ENCODE data around the gene HRAS. TPM values are rescaled to one million over a fixed set of nuclear protein-coding genes. Genes with fewer than 3 reads are reported as not detected.

Gene HRAS
- total and polyA plus RNA-seq, 10 of the 15 experiments (the other 5 are each of a cell fraction or from before 2014, with no cell fraction given): 2.8 to 72.4 (median 31.7) TPM

DNA sequence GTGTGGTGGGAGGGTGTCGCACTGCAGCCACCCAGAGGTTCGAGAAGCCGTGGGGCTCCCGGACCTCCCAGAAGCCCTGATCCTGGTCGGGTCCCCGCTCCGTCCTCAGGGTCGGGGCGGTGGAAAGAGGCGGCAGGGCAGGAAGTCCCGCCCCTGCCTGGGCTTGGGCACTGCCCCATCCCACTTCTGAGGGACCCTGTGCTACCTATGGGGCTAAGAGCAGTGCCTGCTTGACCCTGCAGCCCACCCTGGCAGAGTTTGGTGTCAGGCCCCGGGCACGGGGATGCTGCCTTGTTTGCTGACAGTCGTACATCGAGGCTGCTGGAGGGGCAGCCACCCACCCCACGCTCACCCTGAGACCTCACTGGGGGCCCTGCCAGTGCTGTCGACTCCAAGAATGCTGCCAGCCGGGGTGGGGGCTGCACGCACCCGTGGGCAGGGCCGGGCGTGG is 47.8 kb downstream of the HRAS start:
- no peak for TF ChIP-seq CBX3 (IDR thresholded peaks at IDR 0.05; ENCODE audit: borderline replicate concordance, low read depth)
- TF ChIP-seq MEF2B (IDR thresholded peaks at IDR 0.05; ENCODE audit: partially characterized antibody, poor library complexity, severe bottlenecking): no peak
- TF ChIP-seq CREM (IDR thresholded peaks at IDR 0.05; ENCODE audit: low read depth): no peak
- TF ChIP-seq, protein P1, sequence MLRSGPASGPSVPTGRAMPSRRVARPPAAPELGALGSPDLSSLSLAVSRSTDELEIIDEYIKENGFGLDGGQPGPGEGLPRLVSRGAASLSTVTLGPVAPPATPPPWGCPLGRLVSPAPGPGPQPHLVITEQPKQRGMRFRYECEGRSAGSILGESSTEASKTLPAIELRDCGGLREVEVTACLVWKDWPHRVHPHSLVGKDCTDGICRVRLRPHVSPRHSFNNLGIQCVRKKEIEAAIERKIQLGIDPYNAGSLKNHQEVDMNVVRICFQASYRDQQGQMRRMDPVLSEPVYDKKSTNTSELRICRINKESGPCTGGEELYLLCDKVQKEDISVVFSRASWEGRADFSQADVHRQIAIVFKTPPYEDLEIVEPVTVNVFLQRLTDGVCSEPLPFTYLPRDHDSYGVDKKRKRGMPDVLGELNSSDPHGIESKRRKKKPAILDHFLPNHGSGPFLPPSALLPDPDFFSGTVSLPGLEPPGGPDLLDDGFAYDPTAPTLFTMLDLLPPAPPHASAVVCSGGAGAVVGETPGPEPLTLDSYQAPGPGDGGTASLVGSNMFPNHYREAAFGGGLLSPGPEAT (IDR thresholded peaks at IDR 0.05; ENCODE audit: low read depth): no peak
- no peak for TF ChIP-seq RAD21 (IDR thresholded peaks at IDR 0.05; ENCODE audit: insufficient read depth, low read depth, low read length)
- TF ChIP-seq ZNF384 (IDR thresholded peaks at IDR 0.05; ENCODE audit: borderline replicate concordance, low read depth, low read length): no peak
- no peak for TF ChIP-seq BCL11A (IDR thresholded peaks at IDR 0.05; ENCODE audit: low read depth, low read length)
- TF ChIP-seq NFXL1 (IDR thresholded peaks at IDR 0.05; ENCODE audit: borderline replicate concordance): no peak
- no peak for TF ChIP-seq PAX5 (IDR thresholded peaks at IDR 0.05; ENCODE audit: borderline replicate concordance, low read depth, low read length)
- no peak for TF ChIP-seq STAT3 (IDR thresholded peaks at IDR 0.05; ENCODE audit: low read depth, low read length)
- no peak for FAIRE-seq
- no peaks in the 10 kb centered on the region; the same call in 2 of the 3 replicates for H3K9me3 ChIP-seq (replicated peaks; ENCODE audit: control insufficient read depth, insufficient read depth, low read length)
- ChIA-PET RAD21 (ENCODE audit: unreplicated experiment) (no interaction called here), POLR2A (no interaction called here), SMC1A (ENCODE audit: uncharacterized antibody, unreplicated experiment) (no interaction called here), CTCF (no interaction called here)
- no TSS peak for BruUV-seq (replicated peaks)
- no peak for ATAC-seq
- DNase-seq (ENCODE audit: low read depth, low spot score): no peak
- H3K4me3 ChIP-seq: no peak overlapping the region
- WGBS (ENCODE audit: insufficient coverage, insufficient replicate concordance, low lambda C conversion rate, missing lambda C conversion rate): over 99% methylated on average over 16 of the region's 22 CpGs
- H4K20me1 ChIP-seq (ENCODE audit: control insufficient read depth, insufficient read depth): no peaks in the 10 kb centered on the region
- no peak overlapping the region for H2AFZ ChIP-seq (ENCODE audit: control insufficient read depth, low read depth, low read length)
- H3K79me2 ChIP-seq (ENCODE audit: control insufficient read depth, insufficient read depth, low read length): no peaks in the 10 kb centered on the region
- H3K4me2 ChIP-seq (ENCODE audit: control insufficient read depth, insufficient read depth): no peak overlapping the region
- no peak overlapping the region for H3K27ac ChIP-seq (ENCODE audit: control insufficient read depth, insufficient read depth)
- H3K36me3 ChIP-seq (ENCODE audit: control insufficient read depth in 2 of 2, insufficient read depth in 2 of 2, low read length in 1 of 2): peaks cover 0 to 2% of the 10 kb centered on the region in 2 experiments; a peak in 2 of 4 replicates
- in situ Hi-C loops (cut with MboI): no loop called here
- no peak overlapping the region for H3K9ac ChIP-seq (ENCODE audit: control insufficient read depth, insufficient read depth, low read length)
- H3K4me1 ChIP-seq (ENCODE audit: control insufficient read depth, insufficient read depth, low read length): no peaks in the 10 kb centered on the region
- no peaks in the 10 kb centered on the region for H3K27me3 ChIP-seq (replicated peaks in 1 of 2; ENCODE audit: control insufficient read depth in 2 of 2, insufficient read depth in 2 of 2, low read length in 1 of 2)
- intact Hi-C loops (cut with micrococcal nuclease; ENCODE audit: unreplicated experiment): no loop called here
